Pancreas (tissue), 10 donors: ENCODE measurements around the gene DENND4A. TPM values are rescaled to one million over a fixed set of nuclear protein-coding genes. Genes with fewer than 3 reads are reported as not detected.

ENCODE experiments used
- ATAC-seq, 4 donors: fragments of 200-7000 bp; cut with Tn5 transposase; one replicate each; pipeline versions ENCODE4 v1.8.0 to v1.9.1; 2020; ENCODE audit warnings: mild to moderate bottlenecking in 4 of 4, moderate library complexity in 4 of 4
- DNase-seq, 6 donors: peaks; one replicate each; pipeline ENCODE4 v3.0.0-alpha.2; 2020
- FAIRE-seq: peaks from 2 replicates; lab custom pipeline; 2012; peaks lifted over from hg19 to GRCh38; lab: Jason Lieb, UNC
- H3K27ac ChIP-seq, 4 donors: fragments of 200-600 bp; sonication (generic); 1 replicate in 3 of 4; 2 replicates in 1 of 4; pipeline versions ENCODE4 v1.5.0 to v1.8.0; 2020
- H3K27me3 ChIP-seq, 4 donors: fragments of 200-600 bp; one replicate each; pipeline ENCODE4 v1.8.0; 2021
- H3K36me3 ChIP-seq, 3 donors: fragments of 200-600 bp; sonication (generic) in 1 of 3; one replicate each; pipeline versions ENCODE4 v1.5.0 to v1.8.0; 2020 to 2021
- H3K4me1 ChIP-seq, 3 donors: fragments of 200-600 bp; one replicate each; pipeline ENCODE4 v1.8.0; 2021
- H3K4me3 ChIP-seq, 4 donors: fragments of 200-600 bp; sonication (generic) in 2 of 4; one replicate each; pipeline versions ENCODE4 v1.5.0 to v1.8.0; 2020 to 2021
- H3K9me3 ChIP-seq, 4 donors: fragments of 200-600 bp; one replicate each; pipeline ENCODE4 v1.8.0; 2021
- WGBS, 2 donors: extraction: QIAGEN DNeasy Blood & Tissue Kit; methylation state at CpG; one replicate each; pipeline ENCODE4 v1.1.7; 2013; 5-methylcytosine and 5-hydroxymethylcytosine counted together
- intact Hi-C, 3 donors: fragments of 100-400 bp; cut with DNase I; formaldehyde crosslinking; loops; one replicate each; pipeline versions ENCODE4 v1.11.1 to v1.14.2; 2022
- polyA plus RNA-seq, 2 donors: library from polyadenylated mRNA; stranded (reverse); fragments of 200-250 nt; gene quantifications; one replicate each; pipeline ENCODE4 v1.2.3, GENCODE V29; 2013
- total RNA-seq, 6 donors: library from RNA; stranded (reverse); fragmentation: NEBNext Ultra II Directional in 4 of 6; extraction: Animal tissue kit (Norgen Biotek cat#: 25700) in 4 of 6; gene quantifications; one replicate each; pipeline versions ENCODE4 v1.2.1 to v1.2.4, GENCODE V29; 2021 to 2023
- TF ChIP-seq, protein P1 (sequence below), 4 donors: fragments of 200-600 bp; sonication (generic) in 3 of 4; IDR thresholded peaks; one replicate each; pipeline versions ENCODE4 v1.5.0 to v1.8.0; 2021; ENCODE audit warnings: antibody characterized with exemption in 4 of 4
- donor health status: healthy with polysubstance abuse.
- donor health status: DM: no; HTN: no; CAD: no; lungs with moderate emphysema.
- donor health status: DM: no; HTN: no; CAD: no.
- donor health status: control.
- donor health status: control.
- donor health status: Bipolar disorder and iron deficiency.
- donor health status: DM: yes; HTN: yes; CAD: no.
- donor health status: DM: no; HTN: no; CAD: no.
- donor health status: DM: no; HTN: no; CAD: no.
- donor health status: DM: yes; HTN: yes; CAD: no.

Gene DENND4A
- total and polyA plus RNA-seq, 8 donors: 8.6 to 34.5 (median 26.5) TPM

DNA sequence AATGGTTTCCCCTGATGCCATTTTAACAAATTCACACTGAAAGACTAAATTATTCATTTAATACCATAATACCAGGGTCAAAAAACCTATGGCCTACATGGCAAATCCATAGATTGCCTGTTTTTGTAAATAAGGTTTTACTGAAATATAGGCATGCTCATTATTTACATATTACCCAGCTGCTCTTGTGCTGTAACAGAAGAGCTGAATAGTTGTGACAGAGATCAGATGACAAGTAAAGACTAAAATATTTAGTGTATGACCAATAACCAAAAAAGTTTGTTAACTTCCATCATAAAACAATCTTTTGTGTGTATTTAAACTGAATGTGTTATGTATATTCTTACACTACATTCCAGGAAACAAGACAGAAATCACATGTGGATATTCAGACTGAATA lies 60.2 kb downstream of the DENND4A start:
- FAIRE-seq (no peak), ATAC-seq (no peak), DNase-seq (no peak)
- no peak overlapping the region for H3K27ac ChIP-seq
- H3K4me3 ChIP-seq: no peak overlapping the region
- H3K9me3 ChIP-seq: peaks cover 0 to 4% (median 0%) of the 10 kb centered on the region in 4 donors
- no peaks in the 10 kb centered on the region for H3K4me1 ChIP-seq
- H3K27me3 ChIP-seq: no peaks in the 10 kb centered on the region
- H3K36me3 ChIP-seq: peaks cover 0 to 37% (median 4%) of the 10 kb centered on the region in 3 donors
- TF ChIP-seq, protein P1, sequence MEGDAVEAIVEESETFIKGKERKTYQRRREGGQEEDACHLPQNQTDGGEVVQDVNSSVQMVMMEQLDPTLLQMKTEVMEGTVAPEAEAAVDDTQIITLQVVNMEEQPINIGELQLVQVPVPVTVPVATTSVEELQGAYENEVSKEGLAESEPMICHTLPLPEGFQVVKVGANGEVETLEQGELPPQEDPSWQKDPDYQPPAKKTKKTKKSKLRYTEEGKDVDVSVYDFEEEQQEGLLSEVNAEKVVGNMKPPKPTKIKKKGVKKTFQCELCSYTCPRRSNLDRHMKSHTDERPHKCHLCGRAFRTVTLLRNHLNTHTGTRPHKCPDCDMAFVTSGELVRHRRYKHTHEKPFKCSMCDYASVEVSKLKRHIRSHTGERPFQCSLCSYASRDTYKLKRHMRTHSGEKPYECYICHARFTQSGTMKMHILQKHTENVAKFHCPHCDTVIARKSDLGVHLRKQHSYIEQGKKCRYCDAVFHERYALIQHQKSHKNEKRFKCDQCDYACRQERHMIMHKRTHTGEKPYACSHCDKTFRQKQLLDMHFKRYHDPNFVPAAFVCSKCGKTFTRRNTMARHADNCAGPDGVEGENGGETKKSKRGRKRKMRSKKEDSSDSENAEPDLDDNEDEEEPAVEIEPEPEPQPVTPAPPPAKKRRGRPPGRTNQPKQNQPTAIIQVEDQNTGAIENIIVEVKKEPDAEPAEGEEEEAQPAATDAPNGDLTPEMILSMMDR (IDR thresholded peaks at IDR 0.05): no peak
- intact Hi-C loops: no loop called here

GRCh38 chr15:65730549-65731172 lies 61.4 kb downstream of the DENND4A start:
- Histone ChIP-seq H3K4me3 (no peak overlapping the region), H3K27ac (no peak overlapping the region), H3K27me3 (no peaks in the 10 kb centered on the region), H3K9me3 (peaks cover 0 to 4% (median 0%) of the 10 kb centered on the region in 4 donors), H3K36me3 (peaks cover 0 to 37% (median 3%) of the 10 kb centered on the region in 3 donors), H3K4me1 (no peaks in the 10 kb centered on the region)
- TF ChIP-seq, protein P1 (IDR thresholded peaks at IDR 0.05): no peak
- DNase-seq (no peak), FAIRE-seq (no peak), ATAC-seq (no peak)
- 97 to 99% methylated on average over 2 of the region's 2 CpGs for WGBS, 2 donors
- intact Hi-C loops: no loop called here

GRCh38 chr15:65724464-65725215 lies 67.5 kb downstream of the DENND4A start:
- ATAC-seq (no peak), FAIRE-seq (no peak), DNase-seq (no peak)
- TF ChIP-seq, protein P1 (IDR thresholded peaks at IDR 0.05): no peak
- no peaks in the 10 kb centered on the region for H3K27me3 ChIP-seq
- no peaks in the 10 kb centered on the region for H3K9me3 ChIP-seq
- H3K4me1 ChIP-seq: no peaks in the 10 kb centered on the region
- no peak overlapping the region for H3K27ac ChIP-seq
- intact Hi-C loops: no loop called here
- 82 to 83% methylated on average over 3 of the region's 3 CpGs for WGBS, 2 donors
- no peak overlapping the region for H3K4me3 ChIP-seq
- H3K36me3 ChIP-seq: peaks cover 0 to 32% (median 0%) of the 10 kb centered on the region in 3 donors

DNA sequence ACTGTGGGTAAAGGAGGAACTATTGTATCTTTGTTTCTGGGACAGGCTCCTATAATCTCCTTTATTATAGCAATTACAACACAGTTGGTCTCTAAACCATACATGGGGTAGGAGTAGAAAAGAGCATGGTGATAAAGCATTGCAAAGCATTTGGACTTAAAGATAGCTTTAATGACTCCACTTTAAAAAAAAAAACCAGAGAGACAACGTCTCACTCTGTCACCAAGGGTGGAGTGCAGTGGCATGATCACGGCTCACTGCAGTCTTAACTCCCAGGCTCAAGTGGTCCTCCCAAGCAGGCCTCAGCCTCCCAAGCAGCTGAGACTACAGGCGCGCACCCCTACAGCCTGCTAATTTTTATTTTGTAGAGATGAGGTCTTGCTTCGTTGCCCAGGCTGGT lies 68.2 kb downstream of the DENND4A start:
- peaks cover 0 to 27% (median 2%) of the 10 kb centered on the region in 3 donors for H3K36me3 ChIP-seq
- no peak for DNase-seq
- 92 to 95% methylated on average over 5 of the region's 5 CpGs for WGBS, 2 donors
- no peaks in the 10 kb centered on the region for H3K9me3 ChIP-seq
- no peak for ATAC-seq
- no peak overlapping the region for H3K4me3 ChIP-seq
- no peak for FAIRE-seq
- no peaks in the 10 kb centered on the region for H3K27me3 ChIP-seq
- TF ChIP-seq, protein P1 (IDR thresholded peaks at IDR 0.05): no peak
- no peaks in the 10 kb centered on the region for H3K4me1 ChIP-seq
- intact Hi-C loops: no loop called here
- H3K27ac ChIP-seq: no peak overlapping the region

DNA sequence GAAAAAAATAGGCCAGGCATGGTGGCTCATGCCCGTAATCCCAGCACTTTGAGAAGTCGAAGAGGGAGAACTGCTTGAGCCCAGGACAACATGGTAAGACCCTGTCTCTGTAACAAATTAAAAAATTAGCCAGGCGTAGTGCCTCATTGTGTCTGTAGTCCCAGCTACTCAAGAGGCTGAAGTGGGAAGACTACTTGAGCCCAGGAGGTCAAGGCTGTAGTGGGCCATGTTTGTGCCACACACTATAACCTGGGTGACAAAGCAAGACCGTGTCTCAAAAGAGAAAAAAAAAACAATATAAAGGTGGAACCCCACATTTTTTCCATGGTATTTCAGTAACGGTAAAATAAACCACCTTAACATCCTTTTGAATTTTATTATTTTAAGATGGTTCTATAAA lies 69.9 kb downstream of the DENND4A start:
- no peaks in the 10 kb centered on the region for H3K27me3 ChIP-seq
- no peak overlapping the region for H3K4me3 ChIP-seq
- ATAC-seq: no peak
- no peaks in the 10 kb centered on the region for H3K4me1 ChIP-seq
- 95 to 96% methylated on average over 5 of the region's 5 CpGs for WGBS, 2 donors
- no peak overlapping the region for H3K27ac ChIP-seq
- intact Hi-C loops: no loop called here
- TF ChIP-seq, protein P1 (IDR thresholded peaks at IDR 0.05): no peak
- peaks cover 0 to 11% (median 2%) of the 10 kb centered on the region in 3 donors for H3K36me3 ChIP-seq
- no peak for FAIRE-seq
- H3K9me3 ChIP-seq: no peaks in the 10 kb centered on the region
- DNase-seq: no peak
